GM18873 (cell line): Measurements from ENCODE around the gene SCGN.

Experiments
- ATAC-seq: cut with Tn5 transposase; IDR thresholded peaks from one replicate; pipeline ENCODE4 v1.9.1; 2021; ENCODE audit warnings: mild to moderate bottlenecking, moderate library complexity, moderate number of reproducible peaks; ENCODE audit not compliant: unreplicated experiment, low FRiP score

The SCGN gene

GRCh38 chr6:25652007-25652515 lies at the start of gene SCGN:
SCGN (plus strand) TSS chr6:25652215; CDS start chr6:25652404, 189 bp downstream.
- no peak for ATAC-seq

GRCh38 chr6:25602674-25602982 lies 49.4 kb upstream of the SCGN start:
- ATAC-seq: no peak

GRCh38 chr6:25603251-25603650 lies 48.8 kb upstream of the SCGN start:
- ATAC-seq: no peak

DNA sequence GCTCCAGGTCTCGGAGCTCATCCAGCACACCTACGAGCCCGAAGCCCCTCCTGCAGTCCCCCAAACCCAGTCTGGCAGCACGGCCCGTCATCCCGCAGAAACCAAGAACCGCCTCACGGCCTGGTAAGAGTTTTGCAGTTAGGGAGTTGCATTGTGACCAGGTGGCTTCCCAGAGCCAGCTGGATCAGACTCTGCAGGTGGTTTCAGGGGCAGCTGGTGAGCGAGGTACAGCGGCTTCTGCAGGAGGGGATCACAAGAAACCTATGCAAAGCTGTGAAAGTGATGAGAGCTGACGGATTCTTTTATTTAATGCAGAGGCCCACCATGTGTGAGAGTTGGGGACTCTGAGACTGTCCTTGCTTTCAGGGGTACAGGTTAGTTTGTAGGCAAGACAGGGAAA lies 45.9 kb upstream of the SCGN start:
- no peak for ATAC-seq

- no peak for ATAC-seq
These were observed 43.3 kb upstream of the SCGN start for GRCh38 chr6:25608558-25609174.

DNA sequence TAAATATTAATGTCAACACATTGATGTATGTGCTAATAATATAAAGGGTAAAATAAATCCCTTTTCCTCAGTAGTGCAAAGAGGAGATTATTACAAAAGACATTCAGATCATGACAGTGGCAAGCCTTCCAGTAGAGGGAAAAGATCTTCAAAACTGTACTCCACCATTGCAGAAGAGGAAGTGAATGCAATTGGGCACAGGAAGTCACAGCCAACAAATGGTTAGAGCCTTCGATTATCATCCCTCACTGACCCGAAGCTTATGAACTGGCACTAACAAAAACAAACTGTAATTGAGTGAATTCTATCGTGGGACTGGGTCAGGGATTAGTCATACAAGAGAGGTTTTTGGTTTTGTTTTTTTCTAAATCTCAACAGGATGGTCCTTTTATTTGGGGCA lies 39.3 kb upstream of the SCGN start:
- no peak for ATAC-seq

- no peak for ATAC-seq
These were observed 38.6 kb upstream of the SCGN start for GRCh38 chr6:25613415-25613814.

DNA sequence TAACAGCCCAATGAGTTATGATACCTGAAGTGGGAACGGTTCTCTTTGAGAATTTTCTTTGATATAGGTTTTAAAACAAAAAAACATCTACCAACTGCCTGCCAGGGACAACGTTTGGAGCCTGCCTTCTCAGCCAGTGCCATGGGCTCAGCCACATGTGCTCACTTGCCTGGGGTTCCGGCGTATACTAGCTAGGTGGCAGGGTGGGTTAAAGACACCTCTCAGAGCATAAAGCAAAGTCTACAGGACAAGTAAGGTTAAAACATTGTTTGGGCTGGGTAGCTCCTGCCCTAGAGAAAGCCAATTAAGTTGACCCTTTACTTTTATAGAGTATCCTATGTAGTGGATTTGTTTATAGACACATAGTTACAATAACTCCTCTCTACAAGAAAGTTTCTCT lies 38.0 kb upstream of the SCGN start:
- no peak for ATAC-seq

GRCh38 chr6:25615471-25615870 lies 36.5 kb upstream of the SCGN start:
- ATAC-seq: no peak

DNA sequence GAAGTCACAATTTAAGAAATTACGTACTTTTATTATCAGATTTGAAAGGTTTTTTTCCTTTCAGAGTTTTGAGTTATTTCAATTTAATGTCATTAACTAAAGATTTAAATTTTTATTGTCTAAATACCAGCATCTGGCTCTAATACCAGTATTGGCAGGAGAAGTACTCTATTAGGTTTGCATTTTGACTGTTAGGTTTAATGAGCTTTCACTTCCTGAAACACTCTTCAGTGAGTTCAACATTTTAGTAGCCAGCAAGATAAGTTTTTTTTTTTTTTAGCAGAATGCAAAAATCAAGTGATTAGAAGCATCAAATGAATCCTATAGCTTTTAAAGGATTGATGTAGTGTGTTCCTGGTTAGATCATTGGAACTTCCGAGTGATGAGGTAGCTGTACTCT lies 34.0 kb upstream of the SCGN start:
- ATAC-seq: no peak

GRCh38 chr6:25619217-25619616 lies 32.8 kb upstream of the SCGN start:
- ATAC-seq: no peak

DNA sequence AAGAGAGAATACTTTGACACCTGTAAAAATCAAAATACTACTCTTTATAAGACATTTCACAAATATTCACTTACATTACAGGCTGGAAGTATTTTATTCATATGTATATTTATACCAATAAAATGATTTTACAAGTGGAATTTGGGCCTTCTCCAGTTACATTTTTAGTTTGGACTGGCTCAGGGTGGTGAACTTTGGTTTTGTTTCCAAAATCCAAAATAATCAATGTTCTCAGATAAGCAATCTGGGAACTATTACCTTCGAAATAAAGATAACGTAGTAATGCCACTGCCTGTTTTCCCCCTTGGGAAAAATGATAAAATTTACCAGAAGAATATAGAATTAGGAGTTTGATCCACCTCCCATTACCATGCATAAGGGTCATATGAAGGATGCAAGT lies 31.6 kb upstream of the SCGN start:
- no peak for ATAC-seq

DNA sequence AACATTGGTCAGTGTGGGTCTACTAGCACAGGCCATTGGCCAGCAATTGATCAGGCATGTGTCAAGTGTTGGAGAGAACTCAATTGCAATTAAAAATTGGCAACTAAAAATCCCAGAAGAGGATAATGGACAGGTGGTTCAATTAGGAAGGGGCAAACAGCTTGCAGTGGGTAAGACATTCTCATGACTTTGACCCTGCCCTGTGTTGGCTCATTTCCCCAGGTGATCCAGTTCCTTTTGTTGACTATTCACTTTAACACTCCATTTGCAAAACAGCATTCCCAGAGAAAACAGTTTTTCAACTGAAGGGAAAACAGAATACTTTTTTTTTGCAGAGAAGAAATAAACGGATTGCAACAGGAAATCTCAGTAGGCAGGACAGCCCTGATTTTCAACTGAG lies 28.9 kb upstream of the SCGN start:
- ATAC-seq: no peak

- no peak for ATAC-seq
These were observed 28.1 kb upstream of the SCGN start for GRCh38 chr6:25623879-25624278.

DNA sequence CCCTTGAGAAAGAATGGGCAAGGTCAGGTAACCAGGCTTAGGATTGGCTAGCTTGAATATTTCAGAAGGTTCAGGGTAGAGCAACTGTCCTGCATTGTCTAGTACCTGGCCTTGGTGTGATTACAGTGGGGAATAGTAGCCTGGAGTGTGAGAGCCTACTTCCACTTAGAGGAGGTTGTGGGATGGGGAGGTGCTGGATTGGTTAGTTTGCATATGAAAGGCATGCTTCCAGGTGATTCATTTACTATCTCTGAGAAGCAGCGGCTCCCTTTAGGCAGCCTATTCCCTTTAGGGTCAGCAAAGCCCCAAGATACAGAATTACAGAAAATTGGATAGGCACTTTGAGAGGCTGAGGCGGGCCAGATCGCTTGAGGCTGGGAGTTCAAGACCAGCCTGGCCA lies 25.0 kb upstream of the SCGN start:
- ATAC-seq: no peak

GRCh38 chr6:25628471-25629197 lies 23.4 kb upstream of the SCGN start:
- no peak for ATAC-seq

- no peak for ATAC-seq
These were observed 22.8 kb upstream of the SCGN start for GRCh38 chr6:25629198-25629576.

DNA sequence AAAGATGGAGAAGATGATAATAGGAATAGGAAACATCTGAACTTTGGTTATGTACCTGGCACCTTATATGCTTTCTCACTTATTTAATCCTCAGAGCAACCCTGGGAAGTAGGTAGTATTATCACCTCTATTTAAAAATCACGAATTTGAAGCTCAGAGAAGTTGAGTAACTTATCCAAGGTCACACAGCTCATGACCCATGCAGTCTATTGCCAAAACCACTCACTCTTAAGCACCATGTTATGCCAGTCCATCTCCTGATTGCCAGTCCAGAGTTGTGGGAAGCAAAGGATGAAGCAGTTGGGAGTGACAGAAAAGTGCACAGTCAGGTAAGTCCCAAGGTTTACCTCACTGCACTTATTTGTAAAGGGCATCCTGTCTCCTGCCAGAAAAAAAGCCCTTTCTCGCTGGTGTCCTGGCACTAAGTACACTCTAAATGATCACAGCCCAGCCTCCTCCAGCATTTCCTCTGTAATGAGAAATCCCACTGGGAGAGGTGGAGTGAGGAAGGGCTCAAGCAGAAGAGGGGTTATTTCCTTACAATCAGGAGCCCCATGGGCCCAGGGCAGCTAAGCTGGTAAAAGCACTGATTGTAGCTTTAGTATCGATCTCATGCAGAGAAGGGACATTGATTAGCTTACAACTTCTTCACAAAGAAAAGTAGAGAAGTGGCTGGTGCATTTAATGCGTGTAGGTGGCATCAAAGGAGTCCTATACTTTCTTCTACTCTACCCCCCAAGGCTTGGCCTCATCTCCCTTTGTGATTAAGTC lies 21.3 kb upstream of the SCGN start:
- no peak for ATAC-seq

DNA sequence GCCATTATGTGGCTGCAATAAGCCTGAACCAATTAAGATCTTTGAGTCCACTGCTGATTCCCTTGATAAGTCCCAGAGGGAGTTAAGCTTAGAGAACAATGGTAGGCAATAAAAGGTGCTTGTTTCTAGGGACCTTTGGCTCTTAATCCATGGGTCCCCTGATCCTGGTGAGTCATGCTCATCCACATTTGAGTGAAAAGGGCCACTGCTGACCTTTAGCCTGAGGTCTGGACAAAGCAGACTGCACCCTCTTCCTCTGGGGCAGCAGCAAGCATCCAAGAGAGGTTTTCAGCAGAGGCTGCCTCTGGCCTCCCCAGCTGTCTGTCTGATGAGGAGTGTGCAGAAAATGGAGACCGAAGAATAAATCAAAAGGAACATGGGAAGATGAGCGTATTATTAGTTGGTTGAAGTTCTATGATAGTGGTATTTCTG lies 16.1 kb upstream of the SCGN start:
- ATAC-seq: no peak

DNA sequence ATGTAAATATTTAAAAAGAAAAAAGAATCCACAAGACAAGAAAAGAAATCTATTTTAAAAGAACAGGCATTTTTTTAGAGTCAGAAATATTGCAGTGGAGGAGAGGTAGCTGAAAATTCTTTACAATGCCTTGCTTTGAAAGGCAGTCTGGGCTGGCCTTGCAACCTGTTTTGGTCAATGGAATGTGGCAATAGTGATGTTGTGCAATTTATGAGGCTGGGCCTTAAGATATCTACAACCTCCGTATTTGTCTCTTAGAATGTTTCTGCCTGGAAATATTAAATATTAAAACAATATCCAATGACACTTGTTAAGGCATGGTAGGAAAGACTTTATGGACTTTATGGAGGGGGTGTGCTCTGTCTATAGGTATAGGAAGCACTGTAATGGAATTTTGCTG lies 14.8 kb upstream of the SCGN start:
- no peak for ATAC-seq

DNA sequence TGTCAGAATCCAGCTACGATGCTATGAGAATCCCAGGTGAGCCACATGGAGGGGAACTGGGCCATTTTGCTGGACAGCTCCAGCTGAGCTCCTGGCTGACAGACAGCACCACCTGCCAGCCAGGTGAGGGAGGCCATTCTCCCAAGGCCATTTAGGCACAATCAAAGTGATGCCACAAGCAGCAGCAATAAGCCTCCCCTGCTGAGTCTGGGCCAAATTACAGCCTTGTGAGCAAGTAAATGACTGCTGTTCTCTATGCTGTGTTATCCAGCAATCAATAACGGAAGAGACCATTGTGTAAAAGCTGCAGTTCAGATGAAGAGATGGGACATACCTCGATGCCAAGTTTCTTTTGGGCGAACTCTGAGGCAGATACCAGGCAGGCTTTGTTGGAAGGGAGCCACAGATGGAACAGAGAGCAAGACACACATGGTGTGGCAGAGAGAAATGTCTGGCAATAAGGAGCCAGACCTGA lies 14.0 kb upstream of the SCGN start:
- no peak for ATAC-seq
